HepG2 (cell line): ENCODE measurements around the gene AQP12A.

Source experiments
- NFYB ChIP-seq: sonication (generic); formaldehyde crosslinking; IDR thresholded peaks from 2 replicates; pipeline ENCODE4 v1.4.0; 2020; ENCODE audit warnings: missing genetic modification reagents
- RAD21 ChIP-seq: fragments of 450-650 bp; formaldehyde crosslinking; IDR thresholded peaks from 2 replicates; pipeline ENCODE4 v1.5.0; 2020; ENCODE audit warnings: mild to moderate bottlenecking
- RNF2 ChIP-seq: fragments of 450-650 bp; conservative IDR thresholded peaks from 2 replicates; pipeline ENCODE4 v1.6.1; 2016; ENCODE audit warnings: low read depth
- ZBTB38 ChIP-seq: sonication (generic); formaldehyde crosslinking; IDR thresholded peaks from 2 replicates; pipeline ENCODE4 v1.5.1; 2020; ENCODE audit warnings: mild to moderate bottlenecking, missing genetic modification reagents
- ZIK1 ChIP-seq: sonication (generic); formaldehyde crosslinking; IDR thresholded peaks from 2 replicates; pipeline ENCODE4 v1.5.0; 2020; ENCODE audit warnings: mild to moderate bottlenecking, low read depth, missing genetic modification reagents, borderline replicate concordance
- ZNF274 ChIP-seq: sonication (generic); formaldehyde crosslinking; IDR thresholded peaks from 2 replicates; pipeline ENCODE4 v1.5.1; 2020; ENCODE audit warnings: mild to moderate bottlenecking, missing genetic modification reagents

DNA sequence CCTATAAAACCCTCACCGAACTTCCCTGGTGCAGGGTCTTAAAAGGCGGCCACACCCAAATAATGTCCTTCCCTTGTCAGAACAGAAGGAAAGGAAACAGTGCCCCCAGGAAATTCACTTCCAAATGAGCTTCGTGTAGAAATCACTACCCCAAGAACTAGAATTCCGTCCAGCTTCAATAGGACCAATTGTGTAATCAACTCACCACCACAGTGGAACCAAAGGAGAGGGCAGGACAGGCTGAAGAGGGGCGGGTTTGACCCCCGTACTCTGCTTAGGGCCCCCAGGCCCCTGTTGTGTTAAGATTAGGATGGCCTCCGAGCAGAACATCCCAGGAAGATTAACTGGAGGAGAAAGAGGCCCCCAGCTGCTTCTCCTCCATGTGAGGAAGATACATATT is 42.3 kb upstream of the AQP12A start:
- TF ChIP-seq NFYB (no peak), RAD21 (no peak), ZIK1 (CRISPR knock-in tag) (no peak), RNF2 (no peak), ZBTB38 (no peak), ZNF274 (CRISPR knock-in tag) (no peak)
